ENCODE data around the gene PAPOLA. TPM values are rescaled to one million over a fixed set of nuclear protein-coding genes. Genes with fewer than 3 reads are reported as not detected.

PAPOLA gene
- total RNA-seq, 1 experiment from 2014 or later: 194 TPM

GRCh38 chr14:96478119-96478518 is 24.1 kb upstream of the PAPOLA start:
- ChIA-PET CTCF (no interaction called here), POLR2A (interaction anchor here (1.5 kb wide), 1 partner anchor 9 kb away, joined by 4 read pairs; no protein-coding TSS in a partner anchor)
- Mint-ChIP-seq H3K4me3 (ENCODE audit: unreplicated experiment) (no peak overlapping the region), H3K4me1 (ENCODE audit: insufficient read depth, unreplicated experiment) (peaks cover 5% of the 10 kb centered on the region), H3K27me3 (ENCODE audit: insufficient read depth, unreplicated experiment) (peaks cover 8% of the 10 kb centered on the region), H3K36me3 (ENCODE audit: insufficient read depth, unreplicated experiment) (no peaks in the 10 kb centered on the region), H3K9me3 (ENCODE audit: unreplicated experiment) (no peaks in the 10 kb centered on the region), H3K27ac (ENCODE audit: low read depth, unreplicated experiment) (no peak overlapping the region)
- intact Hi-C loops (cut with micrococcal nuclease): no loop called here
- no TSS peak for BruUV-seq (replicated peaks)
- no peak for TF ChIP-seq CTCF (IDR thresholded peaks at IDR 0.05; ENCODE audit: unreplicated experiment)
- no peak for DNase-seq (ENCODE audit: unreplicated experiment)

- Mint-ChIP-seq H3K4me1 (ENCODE audit: insufficient read depth, unreplicated experiment) (peaks cover 5% of the 10 kb centered on the region), H3K27ac (ENCODE audit: low read depth, unreplicated experiment) (no peak overlapping the region), H3K9me3 (ENCODE audit: unreplicated experiment) (no peaks in the 10 kb centered on the region), H3K4me3 (ENCODE audit: unreplicated experiment) (no peak overlapping the region), H3K27me3 (ENCODE audit: insufficient read depth, unreplicated experiment) (peaks cover 19% of the 10 kb centered on the region), H3K36me3 (ENCODE audit: insufficient read depth, unreplicated experiment) (no peaks in the 10 kb centered on the region)
- intact Hi-C loops (cut with micrococcal nuclease): no loop called here
- ChIA-PET POLR2A (no interaction called here), CTCF (interaction anchor here (0.6 kb wide), 1 partner anchor 1246 kb away, joined by 3 read pairs; no protein-coding TSS in a partner anchor)
- TF ChIP-seq CTCF (IDR thresholded peaks at IDR 0.05; ENCODE audit: unreplicated experiment): no peak
- no TSS peak for BruUV-seq (replicated peaks)
- DNase-seq (ENCODE audit: unreplicated experiment): no peak
These were observed 22.6 kb upstream of the PAPOLA start for GRCh38 chr14:96479435-96480146.

- CTCF ChIA-PET: no interaction called here
- DNase-seq (ENCODE audit: unreplicated experiment): no peak
These were observed 20.4 kb upstream of the PAPOLA start for GRCh38 chr14:96481731-96482314.

More at GRCh38 chr14:96481731-96482314, 20.4 kb upstream of the PAPOLA start:
- Mint-ChIP-seq H3K27ac (ENCODE audit: low read depth, unreplicated experiment) (no peak overlapping the region), H3K4me3 (ENCODE audit: unreplicated experiment) (no peak overlapping the region), H3K4me1 (ENCODE audit: insufficient read depth, unreplicated experiment) (peaks cover 5% of the 10 kb centered on the region), H3K9me3 (ENCODE audit: unreplicated experiment) (no peaks in the 10 kb centered on the region), H3K27me3 (ENCODE audit: insufficient read depth, unreplicated experiment) (peaks cover 19% of the 10 kb centered on the region), H3K36me3 (ENCODE audit: insufficient read depth, unreplicated experiment) (no peaks in the 10 kb centered on the region)
- POLR2A ChIA-PET: interaction anchor here (0.7 kb wide), 1 partner anchor 32 kb away, joined by 4 read pairs; no protein-coding TSS in a partner anchor
- no TSS peak for BruUV-seq (replicated peaks)
- intact Hi-C loops (cut with micrococcal nuclease): no loop called here
- no peak for TF ChIP-seq CTCF (IDR thresholded peaks at IDR 0.05; ENCODE audit: unreplicated experiment)
